Measurements from ENCODE around the gene PPP1R14C. TPM values are rescaled to one million over a fixed set of nuclear protein-coding genes. Genes with fewer than 3 reads are reported as not detected.

Gene PPP1R14C
- total and polyA plus RNA-seq, 2 donors (not counting 1 experiment from before 2014, with no cell fraction given): 0.17 TPM; not detected in 1

DNA sequence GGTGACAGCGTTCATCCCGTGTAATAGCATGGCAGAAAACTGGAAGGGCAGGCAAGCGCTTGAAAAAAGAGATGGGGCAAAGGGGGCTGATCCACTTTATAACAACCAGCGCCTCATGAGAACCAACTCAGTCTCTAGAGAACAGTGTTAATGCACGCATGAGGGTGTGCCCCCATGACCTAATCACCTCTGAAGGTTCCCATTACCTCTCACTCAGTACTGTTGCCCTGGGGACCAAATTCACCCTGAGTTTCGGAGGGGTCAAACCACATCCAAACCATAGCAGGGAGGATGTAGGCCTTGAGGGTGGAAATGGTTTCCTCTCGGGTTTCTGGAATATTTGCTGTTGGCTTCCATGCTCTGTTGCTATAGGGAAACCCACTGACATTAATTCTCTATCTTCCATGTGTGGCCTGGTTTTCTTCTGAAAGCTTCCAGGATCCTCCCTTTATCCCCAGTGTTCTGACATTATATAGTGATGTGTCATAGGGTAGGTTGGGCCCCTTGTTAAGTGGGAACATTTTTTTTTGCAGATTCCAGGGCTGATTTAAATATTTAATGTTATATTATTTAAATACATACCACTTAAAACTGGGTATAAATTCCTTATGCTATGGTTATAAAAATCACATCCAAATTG lies 65.2 kb downstream of the PPP1R14C start:
- H3K4me3 ChIP-seq (replicated peaks in 1 of 4; ENCODE audit: control extremely low read depth in 1 of 4, insufficient read depth in 1 of 4, low read depth in 3 of 4, low read length in 4 of 4): no peak overlapping the region
- H3K27ac ChIP-seq (ENCODE audit: insufficient read depth, low read length): no peak overlapping the region
- no peak for TF ChIP-seq EZH2 (IDR thresholded peaks at IDR 0.05; ENCODE audit: low read length, missing control alignments)
- no peak for TF ChIP-seq CTCF (conservative IDR thresholded peaks at IDR 0.05 in 1 of 2, IDR thresholded peaks at IDR 0.05 in 1 of 2; ENCODE audit: low read depth in 1 of 2, low read length in 2 of 2)
- H3K4me1 ChIP-seq (ENCODE audit: control insufficient read depth, extremely low read depth, insufficient read depth, low read length): no peaks in the 10 kb centered on the region
- no peak overlapping the region for H3K9ac ChIP-seq (ENCODE audit: insufficient read depth, low read length)
- no peak overlapping the region for H3K4me2 ChIP-seq (ENCODE audit: extremely low read depth, insufficient read depth, low read length)
- H3K27me3 ChIP-seq (ENCODE audit: control insufficient read depth, insufficient read depth, low read length): no peaks in the 10 kb centered on the region
- peak in 1 of 2 donors; percentile 69 for DNase-seq (ENCODE audit: low read depth in 2 of 2)
- no peaks in the 10 kb centered on the region for H3K9me3 ChIP-seq (ENCODE audit: control insufficient read depth, insufficient read depth, low read depth, low read length)
- no peaks in the 10 kb centered on the region for H3K79me2 ChIP-seq (ENCODE audit: control insufficient read depth, insufficient read depth, low read length)
- H3K36me3 ChIP-seq (ENCODE audit: control insufficient read depth, insufficient read depth, low read length): no peaks in the 10 kb centered on the region
- H4K20me1 ChIP-seq (ENCODE audit: control insufficient read depth, extremely low read depth, insufficient read depth, low read length): no peaks in the 10 kb centered on the region
- no peak overlapping the region for H2AFZ ChIP-seq (ENCODE audit: low read length)

- no peak overlapping the region for H3K4me2 ChIP-seq (ENCODE audit: extremely low read depth, insufficient read depth, low read length)
- H3K36me3 ChIP-seq (ENCODE audit: control insufficient read depth, insufficient read depth, low read length): no peaks in the 10 kb centered on the region
- no peaks in the 10 kb centered on the region for H3K79me2 ChIP-seq (ENCODE audit: control insufficient read depth, insufficient read depth, low read length)
- H3K4me3 ChIP-seq (replicated peaks in 1 of 4; ENCODE audit: control extremely low read depth in 1 of 4, insufficient read depth in 1 of 4, low read depth in 3 of 4, low read length in 4 of 4): no peak overlapping the region
- H4K20me1 ChIP-seq (ENCODE audit: control insufficient read depth, extremely low read depth, insufficient read depth, low read length): no peaks in the 10 kb centered on the region
- no peak overlapping the region for H3K27ac ChIP-seq (ENCODE audit: insufficient read depth, low read length)
- DNase-seq (ENCODE audit: low read depth in 2 of 2): peak in 1 of 2 donors; percentile 53
- no peaks in the 10 kb centered on the region for H3K4me1 ChIP-seq (ENCODE audit: control insufficient read depth, extremely low read depth, insufficient read depth, low read length)
- TF ChIP-seq CTCF (conservative IDR thresholded peaks at IDR 0.05 in 1 of 2, IDR thresholded peaks at IDR 0.05 in 1 of 2; ENCODE audit: low read depth in 1 of 2, low read length in 2 of 2) (no peak), EZH2 (IDR thresholded peaks at IDR 0.05; ENCODE audit: low read length, missing control alignments) (no peak)
- no peak overlapping the region for H2AFZ ChIP-seq (ENCODE audit: low read length)
- no peaks in the 10 kb centered on the region for H3K27me3 ChIP-seq (ENCODE audit: control insufficient read depth, insufficient read depth, low read length)
- no peak overlapping the region for H3K9ac ChIP-seq (ENCODE audit: insufficient read depth, low read length)
- H3K9me3 ChIP-seq (ENCODE audit: control insufficient read depth, insufficient read depth, low read depth, low read length): no peaks in the 10 kb centered on the region
These were observed 65.9 kb downstream of the PPP1R14C start for GRCh38 chr6:150208611-150209352.

GRCh38 chr6:150209415-150209814 lies 66.6 kb downstream of the PPP1R14C start:
- H3K9ac ChIP-seq (ENCODE audit: insufficient read depth, low read length): no peak overlapping the region
- no peak for TF ChIP-seq EZH2 (IDR thresholded peaks at IDR 0.05; ENCODE audit: low read length, missing control alignments)
- TF ChIP-seq CTCF (conservative IDR thresholded peaks at IDR 0.05 in 1 of 2, IDR thresholded peaks at IDR 0.05 in 1 of 2; ENCODE audit: low read depth in 1 of 2, low read length in 2 of 2): no peak
- no peak for DNase-seq (ENCODE audit: low read depth in 2 of 2)
- H3K79me2 ChIP-seq (ENCODE audit: control insufficient read depth, insufficient read depth, low read length): no peaks in the 10 kb centered on the region
- no peaks in the 10 kb centered on the region for H4K20me1 ChIP-seq (ENCODE audit: control insufficient read depth, extremely low read depth, insufficient read depth, low read length)
- H3K27me3 ChIP-seq (ENCODE audit: control insufficient read depth, insufficient read depth, low read length): no peaks in the 10 kb centered on the region
- no peaks in the 10 kb centered on the region for H3K9me3 ChIP-seq (ENCODE audit: control insufficient read depth, insufficient read depth, low read depth, low read length)
- H2AFZ ChIP-seq (ENCODE audit: low read length): no peak overlapping the region
- H3K4me1 ChIP-seq (ENCODE audit: control insufficient read depth, extremely low read depth, insufficient read depth, low read length): no peaks in the 10 kb centered on the region
- no peak overlapping the region for H3K4me3 ChIP-seq (replicated peaks in 1 of 4; ENCODE audit: control extremely low read depth in 1 of 4, insufficient read depth in 1 of 4, low read depth in 3 of 4, low read length in 4 of 4)
- no peak overlapping the region for H3K4me2 ChIP-seq (ENCODE audit: extremely low read depth, insufficient read depth, low read length)
- no peaks in the 10 kb centered on the region for H3K36me3 ChIP-seq (ENCODE audit: control insufficient read depth, insufficient read depth, low read length)
- H3K27ac ChIP-seq (ENCODE audit: insufficient read depth, low read length): no peak overlapping the region

All from fibroblast of lung (primary cell).